ENCODE data around the gene POLR2C. TPM values are rescaled to one million over a fixed set of nuclear protein-coding genes. Genes with fewer than 3 reads are reported as not detected.

The POLR2C gene
- total and polyA plus RNA-seq, 2 donors: 54.9 to 75.1 TPM

DNA sequence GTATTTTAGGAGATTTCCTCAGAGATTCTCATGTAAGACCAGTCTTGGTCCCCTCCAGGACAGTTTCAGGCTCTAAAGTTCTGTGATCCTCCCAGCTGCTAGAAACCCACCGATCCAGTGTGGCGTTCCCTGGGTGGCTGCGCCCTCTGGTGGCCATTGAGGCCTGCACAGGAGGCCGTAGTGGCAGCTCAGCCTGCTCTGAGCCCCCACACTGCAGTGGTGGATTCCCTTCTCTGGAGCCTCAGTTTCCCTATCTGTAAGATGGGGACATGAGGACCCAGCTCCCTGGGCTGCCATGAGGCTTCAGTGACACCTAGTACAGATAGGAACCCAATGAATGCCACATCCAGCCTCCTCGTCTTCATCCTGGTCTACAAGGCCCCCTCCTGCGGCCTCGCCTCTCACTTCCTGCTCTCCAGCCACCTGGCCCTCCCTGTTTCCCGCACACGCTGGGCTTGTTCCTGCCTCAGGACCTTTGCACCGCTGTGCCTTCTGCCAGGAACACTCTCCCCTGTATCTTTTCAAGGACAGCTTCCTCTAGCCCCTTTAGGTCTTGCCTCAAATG, 57.4 kb downstream of the POLR2C start:
- no peak for DNase-seq (ENCODE audit: extremely low spot score)
- H3K4me1 ChIP-seq (ENCODE audit: insufficient read depth): no peaks in the 10 kb centered on the region
- 38% methylated on average over 10 of the region's 10 CpGs for WGBS
- no peak overlapping the region for H3K27ac ChIP-seq (ENCODE audit: low read depth)
- no peak overlapping the region for H3K4me3 ChIP-seq (ENCODE audit: low read depth, low read length)
- H3K36me3 ChIP-seq (ENCODE audit: insufficient read depth): no peaks in the 10 kb centered on the region

Other genes starting within 250 kb of the POLR2C start
- gene ARL2BP, start 217.4 kb upstream of the POLR2C start, total RNA-seq: 84.5 TPM
- gene ARL2BP, start 217.4 kb upstream of the POLR2C start, polyA plus RNA-seq: 58.3 TPM
- gene PLLP, start 178.0 kb upstream of the POLR2C start, total RNA-seq: 2.5 TPM
- 9.5 TPM for gene PLLP, start 178.0 kb upstream of the POLR2C start, polyA plus RNA-seq
- not detected for gene CCL22, start 103.9 kb upstream of the POLR2C start, total RNA-seq
- 0.10 TPM for gene CCL22, start 103.9 kb upstream of the POLR2C start, polyA plus RNA-seq
- gene CX3CL1, start 90.2 kb upstream of the POLR2C start, total RNA-seq: 2.1 TPM
- 56.5 TPM for gene CX3CL1, start 90.2 kb upstream of the POLR2C start, polyA plus RNA-seq
- not detected for gene CCL17, start 57.9 kb upstream of the POLR2C start, total RNA-seq
- not detected for gene CCL17, start 57.9 kb upstream of the POLR2C start, polyA plus RNA-seq
- 38.6 TPM for gene CIAPIN1, start 15.3 kb upstream of the POLR2C start, total RNA-seq
- 24.6 TPM for gene CIAPIN1, start 15.3 kb upstream of the POLR2C start, polyA plus RNA-seq
- gene COQ9, start 15.2 kb upstream of the POLR2C start, total RNA-seq: 37.0 TPM
- gene COQ9, start 15.2 kb upstream of the POLR2C start, polyA plus RNA-seq: 97.6 TPM
- 11.8 TPM for gene DOK4, start 23.8 kb downstream of the POLR2C start, total RNA-seq
- gene DOK4, start 23.8 kb downstream of the POLR2C start, polyA plus RNA-seq: 21.3 TPM
- 12.7 TPM for gene CCDC102A, start 73.9 kb downstream of the POLR2C start, total RNA-seq
- gene CCDC102A, start 73.9 kb downstream of the POLR2C start, polyA plus RNA-seq: 25.6 TPM
- 0.21 TPM for gene ADGRG5, start 80.0 kb downstream of the POLR2C start, total RNA-seq
- gene ADGRG5, start 80.0 kb downstream of the POLR2C start, polyA plus RNA-seq: 0.22 TPM
- gene ADGRG1, start 166.0 kb downstream of the POLR2C start, total RNA-seq: 11.5 TPM
- 36.1 TPM for gene ADGRG1, start 166.0 kb downstream of the POLR2C start, polyA plus RNA-seq
- gene ADGRG3, start 205.6 kb downstream of the POLR2C start, total RNA-seq: 1.2 TPM
- gene ADGRG3, start 205.6 kb downstream of the POLR2C start, polyA plus RNA-seq: 1.5 TPM
- gene DRC7, start 232.1 kb downstream of the POLR2C start, total RNA-seq: not detected
- not detected for gene DRC7, start 232.1 kb downstream of the POLR2C start, polyA plus RNA-seq